ENCODE results near the gene CNTNAP3B. TPM values are rescaled to one million over a fixed set of nuclear protein-coding genes. Genes with fewer than 3 reads are reported as not detected.
"Not testable (repeated sequence)": the region's sequence is repeated elsewhere in the genome, so short reads cannot be mapped to it uniquely, and the experiment has no call there.

CNTNAP3B gene
- polyA plus RNA-seq, 4 donors = 13.9 to 16.8 (median 14.3) TPM

- not testable (repeated sequence) for DNase-seq (ENCODE audit: low read depth in 4 of 4, low spot score in 3 of 4)
Observed at GRCh38 chr9:41980271-41980670, 149.0 kb downstream of the CNTNAP3B start.

- DNase-seq (ENCODE audit: low read depth in 4 of 4, low spot score in 3 of 4) = not testable (repeated sequence)
Observed at GRCh38 chr9:41977965-41978600, 151.1 kb downstream of the CNTNAP3B start.

GRCh38 chr9:41974906-41975305 is 154.3 kb downstream of the CNTNAP3B start:
- DNase-seq (ENCODE audit: low read depth in 4 of 4, low spot score in 3 of 4) = not testable (repeated sequence)

- DNase-seq (ENCODE audit: low read depth in 4 of 4, low spot score in 3 of 4) = not testable (repeated sequence)
Observed at GRCh38 chr9:41953007-41953406, 176.2 kb downstream of the CNTNAP3B start.

- DNase-seq (ENCODE audit: low read depth in 4 of 4, low spot score in 3 of 4) = not testable (repeated sequence)
Observed at GRCh38 chr9:41941738-41942137, 187.5 kb downstream of the CNTNAP3B start.

- not testable (repeated sequence) for DNase-seq (ENCODE audit: low read depth in 4 of 4, low spot score in 3 of 4)
Observed at GRCh38 chr9:41938143-41938542, 191.1 kb downstream of the CNTNAP3B start.

GRCh38 chr9:41935727-41936126 is 193.5 kb downstream of the CNTNAP3B start:
- not testable (repeated sequence) for DNase-seq (ENCODE audit: low read depth in 4 of 4, low spot score in 3 of 4)

- DNase-seq (ENCODE audit: low read depth in 4 of 4, low spot score in 3 of 4) = not testable (repeated sequence)
Observed at GRCh38 chr9:41929172-41929571, 200.1 kb downstream of the CNTNAP3B start.

- DNase-seq (ENCODE audit: low read depth in 4 of 4, low spot score in 3 of 4) = not testable (repeated sequence)
Observed at GRCh38 chr9:41917374-41917773, 211.9 kb downstream of the CNTNAP3B start.

- DNase-seq (ENCODE audit: low read depth in 4 of 4, low spot score in 3 of 4) = not testable (repeated sequence)
Observed at GRCh38 chr9:41905488-41905887, 223.7 kb downstream of the CNTNAP3B start.

- not testable (repeated sequence) for DNase-seq (ENCODE audit: low read depth in 4 of 4, low spot score in 3 of 4)
Observed at GRCh38 chr9:41902762-41903161, 226.5 kb downstream of the CNTNAP3B start.

- not testable (repeated sequence) for DNase-seq (ENCODE audit: low read depth in 4 of 4, low spot score in 3 of 4)
Observed at GRCh38 chr9:41898720-41899343, 230.4 kb downstream of the CNTNAP3B start.

GRCh38 chr9:41874557-41874956 is 254.7 kb downstream of the CNTNAP3B start:
- not testable (repeated sequence) for DNase-seq (ENCODE audit: low read depth in 4 of 4, low spot score in 3 of 4)

GRCh38 chr9:41855422-41855821 is 273.8 kb downstream of the CNTNAP3B start:
- not testable (repeated sequence) for DNase-seq (ENCODE audit: low read depth in 4 of 4, low spot score in 3 of 4)

- DNase-seq (ENCODE audit: low read depth in 4 of 4, low spot score in 3 of 4) = not testable (repeated sequence)
Observed at GRCh38 chr9:41851848-41852740, 277.1 kb downstream of the CNTNAP3B start.

- not testable (repeated sequence) for DNase-seq (ENCODE audit: low read depth in 4 of 4, low spot score in 3 of 4)
Observed at GRCh38 chr9:41847829-41848228, 281.4 kb downstream of the CNTNAP3B start.

Other genes with a start within 250 kb of the CNTNAP3B start
- gene SPATA31A6, start 54.2 kb upstream of the CNTNAP3B start, polyA plus RNA-seq (ENCODE audit: insufficient read length in 4 of 4) = not detected

Data from right renal pelvis (tissue), 4 donors.